GM12878 (cell line): ENCODE data around the gene PCDHGC5. TPM values are rescaled to one million over a fixed set of nuclear protein-coding genes. Genes with fewer than 3 reads are reported as not detected.

ENCODE experiments used
- ASH2L ChIP-seq: fragments of 300-600, 200-600 bp; sonication (generic); IDR thresholded peaks from 2 replicates; pipeline ENCODE4 v1.6.1; 2017; ENCODE audit warnings: low read depth, mild to moderate bottlenecking, borderline replicate concordance
- EED ChIP-seq: sonication (generic); IDR thresholded peaks from 2 replicates; pipeline ENCODE4 v1.6.1; 2016; ENCODE audit warnings: antibody characterized with exemption, low read depth
- MEF2A ChIP-seq: IDR thresholded peaks from 2 replicates; pipeline ENCODE4 v1.6.1; 2011; ENCODE audit warnings: low read depth, mild to moderate bottlenecking, low read length, moderate library complexity; ENCODE audit not compliant: insufficient read depth
- PAX5 ChIP-seq: IDR thresholded peaks from 2 replicates; pipeline ENCODE4 v1.6.1; 2011; ENCODE audit warnings: low read depth, low read length, borderline replicate concordance
- PML ChIP-seq: IDR thresholded peaks from 2 replicates; pipeline ENCODE4 v1.6.1; 2012; ENCODE audit warnings: low read length, inconsistent platforms
- SIN3A ChIP-seq: IDR thresholded peaks from 2 replicates; pipeline ENCODE4 v1.6.1; 2012; ENCODE audit warnings: low read depth, low read length, improper control_type of control experiment
- USF1 ChIP-seq: IDR thresholded peaks from 2 replicates; pipeline ENCODE4 v1.6.1; 2011; ENCODE audit warnings: borderline replicate concordance, low read depth, mild to moderate bottlenecking, moderate library complexity, mixed read lengths, low read length; ENCODE audit not compliant: insufficient read depth; ENCODE audit errors: extremely low read length
- YY1 ChIP-seq: IDR thresholded peaks from 2 replicates; pipeline ENCODE4 v1.6.1; 2011; ENCODE audit warnings: low read depth, mild to moderate bottlenecking, low read length
- ZBED1 ChIP-seq: IDR thresholded peaks from 2 replicates; pipeline ENCODE4 v1.6.1; 2016; ENCODE audit warnings: borderline replicate concordance
- polyA plus RNA-seq, 11 experiments: library from polyadenylated mRNA; depleted of rRNA in 4 of 11; unstranded in 6 of 11; stranded (reverse) in 5 of 11; fragments of >200 nt; fragmentation: Nextera tagmentation in 4 of 11; fragmentation: Illumina TruSeq in 1 of 11; extraction: Ambion mirVana in 4 of 11; extraction: Trizol in 1 of 11; gene quantifications; 1 replicate in 1 of 11; 2 replicates in 10 of 11; pipeline versions ENCODE4 v1.2.1 to v1.2.3, GENCODE V29; 2011 to 2016; ENCODE audit warnings: inconsistent platforms in 2 of 11, missing spikeins in 2 of 11, low read depth in 1 of 11
- total RNA-seq, 4 experiments: library from RNA; depleted of rRNA in 3 of 4; stranded (reverse); fragments of >200 nt in 3 of 4; fragmentation: Illumina TruSeq in 1 of 4; extraction: Trizol in 1 of 4; gene quantifications; 2 replicates each; pipeline versions ENCODE4 v1.2.1 to v1.2.3, GENCODE V29; 2013 to 2021
- TF ChIP-seq, protein P1 (sequence below): IDR thresholded peaks from 2 replicates; pipeline ENCODE4 v1.6.1; 2011; ENCODE audit warnings: low read depth, mild to moderate bottlenecking, low read length, moderate library complexity, borderline replicate concordance; ENCODE audit errors: extremely low read depth

PCDHGC5 gene
- total and polyA plus RNA-seq, 10 of the 15 experiments (the other 5 are each of a cell fraction or from before 2014, with no cell fraction given): 0.05 to 0.87 (median 0.18) TPM; not detected in 2

GRCh38 chr5:141507387-141508091, 18.7 kb downstream of the PCDHGC5 start (continued):
- TF ChIP-seq, protein P1, sequence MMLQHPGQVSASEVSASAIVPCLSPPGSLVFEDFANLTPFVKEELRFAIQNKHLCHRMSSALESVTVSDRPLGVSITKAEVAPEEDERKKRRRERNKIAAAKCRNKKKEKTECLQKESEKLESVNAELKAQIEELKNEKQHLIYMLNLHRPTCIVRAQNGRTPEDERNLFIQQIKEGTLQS: no peak
- peak; percentile 19; the same call in 1 of the 2 replicates for TF ChIP-seq YY1
- no peak for TF ChIP-seq PML
- peak; percentile 74 for TF ChIP-seq EED
- TF ChIP-seq USF1: no peak
- TF ChIP-seq ZBED1: peak; percentile 60; the same call in 1 of the 2 replicates
- peak; percentile 26; the same call in 1 of the 2 replicates for TF ChIP-seq PAX5
- TF ChIP-seq ASH2L: no peak
- 0 out of 2 replicates have a peak, but pooled peaks have one; percentile 50 for TF ChIP-seq SIN3A
- TF ChIP-seq MEF2A: peak; percentile 64
